ENCODE data around the gene TMEM87B. TPM values are rescaled to one million over a fixed set of nuclear protein-coding genes. Genes with fewer than 3 reads are reported as not detected.
"Not testable (repeated sequence)": the region's sequence is repeated elsewhere in the genome, so short reads cannot be mapped to it uniquely, and the experiment has no call there.

TMEM87B gene
- total RNA-seq, 1 experiment from 2014 or later: 10.5 TPM

GRCh38 chr2:112139661-112140204 is 84.7 kb downstream of the TMEM87B start:
- not testable (repeated sequence) for H3K36me3 Mint-ChIP-seq (ENCODE audit: insufficient read depth in 1 of 3, low read depth in 3 of 3)

More at GRCh38 chr2:112139661-112140204, 84.7 kb downstream of the TMEM87B start:
- not testable (repeated sequence) for H4K91ac ChIP-seq (ENCODE audit: insufficient read length, low read depth, low read length); H3K79me2 ChIP-seq (ENCODE audit: insufficient read depth, low read length); H3K23ac ChIP-seq (ENCODE audit: insufficient read length, low read depth, low read length); H3K23me2 ChIP-seq (ENCODE audit: insufficient read length, low read depth, low read length, poor library complexity, severe bottlenecking); H3K4ac ChIP-seq (ENCODE audit: low read depth, low read length); H2BK120ac ChIP-seq (ENCODE audit: low read depth, low read length, poor library complexity, severe bottlenecking); H4K5ac ChIP-seq (ENCODE audit: insufficient read length, low read depth, low read length); H3K9ac ChIP-seq (ENCODE audit: extremely low read depth, insufficient read length, low read length); H2AK5ac ChIP-seq (ENCODE audit: insufficient read length, low read length); H3K18ac ChIP-seq (ENCODE audit: insufficient read length, low read depth, low read length); H3T11ph ChIP-seq (ENCODE audit: low read length); H3K4me1 ChIP-seq (ENCODE audit: insufficient read depth, low read length); H3K9me3 ChIP-seq (ENCODE audit: control insufficient read depth, low read depth, low read length); H4K20me1 ChIP-seq (ENCODE audit: control insufficient read depth, insufficient read depth, insufficient read length); H2BK12ac ChIP-seq (ENCODE audit: insufficient read length, low read depth, low read length); H3K56ac ChIP-seq (ENCODE audit: insufficient read length, low read depth, low read length); H3K79me1 ChIP-seq (ENCODE audit: insufficient read depth, low read depth, low read length, poor library complexity, severe bottlenecking); H2BK20ac ChIP-seq (ENCODE audit: low read depth, low read length, poor library complexity, severe bottlenecking); H2BK5ac ChIP-seq (ENCODE audit: insufficient read length, low read length); H4K8ac ChIP-seq (replicated peaks; ENCODE audit: insufficient read length, low read depth, low read length); DNase-seq; H3K14ac ChIP-seq (ENCODE audit: insufficient read depth, low read length); H2AFZ ChIP-seq (ENCODE audit: low read length); H3K9me3 Mint-ChIP-seq; H2BK15ac ChIP-seq (ENCODE audit: low read depth, low read length); H3K27ac ChIP-seq (ENCODE audit: insufficient read length, low read depth, low read length); H3K27ac Mint-ChIP-seq
- Histone ChIP-seq H3K4me2 (ENCODE audit: insufficient read depth, insufficient read length, low read length) (peak overlapping the region; percentile 39), H3K27me3 (ENCODE audit: insufficient read depth, low read length) (peaks cover 26% of the 10 kb centered on the region)
- Mint-ChIP-seq H3K4me3 (peak overlapping the region; percentile 58 to 82; a peak in 4 of 5 replicates), H3K27me3 (ENCODE audit: low read depth) (peaks cover 76% of the 10 kb centered on the region), H3K4me1 (peaks cover 6 to 18% of the 10 kb centered on the region in 2 experiments)
- WGBS (ENCODE audit: extremely low coverage, insufficient read length, low lambda C conversion rate): no CpG with 5 or more reads among the region's 38 CpGs
